GM12878 (cell line): ENCODE results near the gene RYR2. TPM values are rescaled to one million over a fixed set of nuclear protein-coding genes. Genes with fewer than 3 reads are reported as not detected.

ENCODE experiments used
- BMI1 ChIP-seq: fragments of 450-650 bp; IDR thresholded peaks from 2 replicates; pipeline ENCODE4 v1.6.1; 2016; ENCODE audit warnings: mild to moderate bottlenecking, moderate library complexity, borderline replicate concordance
- NFYB ChIP-seq: IDR thresholded peaks from 2 replicates; pipeline ENCODE4 v1.6.1; 2011; ENCODE audit warnings: low read depth, mild to moderate bottlenecking, low read length, improper control_type of control experiment, moderate library complexity; ENCODE audit not compliant: insufficient read depth
- YBX1 ChIP-seq: fragments of 450-650 bp; IDR thresholded peaks from 2 replicates; pipeline ENCODE4 v1.6.1; 2016; ENCODE audit warnings: antibody characterized with exemption
- ZBTB4 ChIP-seq: fragments of 450-650 bp; formaldehyde crosslinking; IDR thresholded peaks from 2 replicates; pipeline ENCODE4 v1.4.0; 2022; ENCODE audit warnings: mild to moderate bottlenecking, moderate library complexity
- ZSCAN29 ChIP-seq: fragments of 450-650 bp; IDR thresholded peaks from 2 replicates; pipeline ENCODE4 v1.6.1; 2017; ENCODE audit warnings: mild to moderate bottlenecking, moderate library complexity
- ZZZ3 ChIP-seq: IDR thresholded peaks from 2 replicates; pipeline ENCODE4 v1.6.1; 2011; ENCODE audit warnings: low read depth; ENCODE audit not compliant: control insufficient read depth, insufficient read length
- polyA plus RNA-seq, 11 experiments: library from polyadenylated mRNA; depleted of rRNA in 4 of 11; unstranded in 6 of 11; stranded (reverse) in 5 of 11; fragments of >200 nt; fragmentation: Nextera tagmentation in 4 of 11; fragmentation: Illumina TruSeq in 1 of 11; extraction: Ambion mirVana in 4 of 11; extraction: Trizol in 1 of 11; gene quantifications; 1 replicate in 1 of 11; 2 replicates in 10 of 11; pipeline versions ENCODE4 v1.2.1 to v1.2.3, GENCODE V29; 2011 to 2016; ENCODE audit warnings: inconsistent platforms in 2 of 11, missing spikeins in 2 of 11, low read depth in 1 of 11
- total RNA-seq, 4 experiments: library from RNA; depleted of rRNA in 3 of 4; stranded (reverse); fragments of >200 nt in 3 of 4; fragmentation: Illumina TruSeq in 1 of 4; extraction: Trizol in 1 of 4; gene quantifications; 2 replicates each; pipeline versions ENCODE4 v1.2.1 to v1.2.3, GENCODE V29; 2013 to 2021
- TF ChIP-seq, protein P1 (sequence below): fragments of 450-650 bp; conservative IDR thresholded peaks from 2 replicates; pipeline ENCODE4 v1.6.1; 2017; ENCODE audit warnings: mild to moderate bottlenecking, moderate library complexity
- TF ChIP-seq, protein P2 (sequence below): IDR thresholded peaks from 2 replicates; pipeline ENCODE4 v1.6.1; 2012; ENCODE audit warnings: low read depth, low read length, improper control_type of control experiment
- TF ChIP-seq, protein P3 (sequence below): fragments of 150-350 bp; IDR thresholded peaks from 2 replicates; pipeline ENCODE4 v1.6.1; 2014; ENCODE audit warnings: mild to moderate bottlenecking, low read depth, low read length

Gene RYR2
- total and polyA plus RNA-seq, 10 of the 15 experiments (the other 5 are each of a cell fraction or from before 2014, with no cell fraction given): 0.01 to 0.04 TPM; not detected in 8

DNA sequence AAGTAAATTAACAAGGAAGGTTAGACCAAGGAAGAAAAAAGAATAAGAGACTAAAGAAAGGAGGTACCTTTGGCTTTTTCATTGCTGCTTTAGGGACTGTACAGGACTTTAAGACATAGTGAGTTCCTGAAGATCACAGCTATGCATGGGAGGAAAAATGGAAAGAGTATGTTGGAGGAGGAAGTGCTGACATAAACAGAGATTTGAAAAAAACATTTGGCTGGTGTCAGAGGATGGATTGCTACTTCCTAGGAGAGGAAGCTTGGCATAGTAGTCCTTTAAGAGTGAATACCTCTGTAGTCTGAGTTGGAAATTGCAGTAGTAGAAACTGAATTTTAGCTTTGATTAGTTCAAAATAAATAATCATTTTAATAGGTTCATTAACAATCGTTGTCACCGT, 398.4 kb downstream of the RYR2 start (continued):
- TF ChIP-seq, protein P1, sequence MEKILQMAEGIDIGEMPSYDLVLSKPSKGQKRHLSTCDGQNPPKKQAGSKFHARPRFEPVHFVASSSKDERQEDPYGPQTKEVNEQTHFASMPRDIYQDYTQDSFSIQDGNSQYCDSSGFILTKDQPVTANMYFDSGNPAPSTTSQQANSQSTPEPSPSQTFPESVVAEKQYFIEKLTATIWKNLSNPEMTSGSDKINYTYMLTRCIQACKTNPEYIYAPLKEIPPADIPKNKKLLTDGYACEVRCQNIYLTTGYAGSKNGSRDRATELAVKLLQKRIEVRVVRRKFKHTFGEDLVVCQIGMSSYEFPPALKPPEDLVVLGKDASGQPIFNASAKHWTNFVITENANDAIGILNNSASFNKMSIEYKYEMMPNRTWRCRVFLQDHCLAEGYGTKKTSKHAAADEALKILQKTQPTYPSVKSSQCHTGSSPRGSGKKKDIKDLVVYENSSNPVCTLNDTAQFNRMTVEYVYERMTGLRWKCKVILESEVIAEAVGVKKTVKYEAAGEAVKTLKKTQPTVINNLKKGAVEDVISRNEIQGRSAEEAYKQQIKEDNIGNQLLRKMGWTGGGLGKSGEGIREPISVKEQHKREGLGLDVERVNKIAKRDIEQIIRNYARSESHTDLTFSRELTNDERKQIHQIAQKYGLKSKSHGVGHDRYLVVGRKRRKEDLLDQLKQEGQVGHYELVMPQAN: no peak
- TF ChIP-seq ZBTB4 (CRISPR knock-in tag): no peak
- no peak for TF ChIP-seq NFYB
- no peak for TF ChIP-seq YBX1
- no peak for TF ChIP-seq ZZZ3
- TF ChIP-seq, protein P2, sequence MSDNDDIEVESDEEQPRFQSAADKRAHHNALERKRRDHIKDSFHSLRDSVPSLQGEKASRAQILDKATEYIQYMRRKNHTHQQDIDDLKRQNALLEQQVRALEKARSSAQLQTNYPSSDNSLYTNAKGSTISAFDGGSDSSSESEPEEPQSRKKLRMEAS: no peak
- no peak for TF ChIP-seq BMI1
- TF ChIP-seq ZSCAN29: no peak
- TF ChIP-seq, protein P3, sequence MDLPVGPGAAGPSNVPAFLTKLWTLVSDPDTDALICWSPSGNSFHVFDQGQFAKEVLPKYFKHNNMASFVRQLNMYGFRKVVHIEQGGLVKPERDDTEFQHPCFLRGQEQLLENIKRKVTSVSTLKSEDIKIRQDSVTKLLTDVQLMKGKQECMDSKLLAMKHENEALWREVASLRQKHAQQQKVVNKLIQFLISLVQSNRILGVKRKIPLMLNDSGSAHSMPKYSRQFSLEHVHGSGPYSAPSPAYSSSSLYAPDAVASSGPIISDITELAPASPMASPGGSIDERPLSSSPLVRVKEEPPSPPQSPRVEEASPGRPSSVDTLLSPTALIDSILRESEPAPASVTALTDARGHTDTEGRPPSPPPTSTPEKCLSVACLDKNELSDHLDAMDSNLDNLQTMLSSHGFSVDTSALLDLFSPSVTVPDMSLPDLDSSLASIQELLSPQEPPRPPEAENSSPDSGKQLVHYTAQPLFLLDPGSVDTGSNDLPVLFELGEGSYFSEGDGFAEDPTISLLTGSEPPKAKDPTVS: no peak
- TF ChIP-seq, all 136 proteins: peak for 0
